B cell (primary cell): ENCODE measurements around the gene WDFY4. TPM values are rescaled to one million over a fixed set of nuclear protein-coding genes. Genes with fewer than 3 reads are reported as not detected.

Source experiments
- ATAC-seq: fragments of 200-7000 bp; cut with Tn5 transposase; one replicate; pipeline ENCODE4 v1.10.0; 2021; ENCODE audit warnings: low read depth, mild to moderate bottlenecking, moderate number of reproducible peaks, moderate library complexity
- CTCF ChIA-PET: fragments of 350-600 bp; sonication (Branson Sonifier 250); formaldehyde crosslinking; loops from one replicate; lab custom pipeline; 2021; ENCODE audit warnings: antibody characterized with exemption, inconsistent platforms; lab: Charles Lee
- POLR2A ChIA-PET: fragments of 350-600 bp; sonication (Branson Sonifier 250); formaldehyde crosslinking; loops from one replicate; lab custom pipeline; 2021; ENCODE audit warnings: antibody characterized with exemption; lab: Charles Lee
- DNase-seq: peaks from one replicate; pipeline ENCODE4 v3.0.0; 2013
- H2AFZ ChIP-seq: 2 replicates; pipeline ENCODE4 v1.6.1; 2012; ENCODE audit warnings: mild to moderate bottlenecking, low read depth, low read length; ENCODE audit not compliant: insufficient read depth, poor library complexity, severe bottlenecking
- H3K27ac ChIP-seq, 2 donors: 1 replicate in 1 of 2; 2 replicates in 1 of 2; pipeline ENCODE4 v1.5.1; 2012 to 2013; ENCODE audit warnings: low read length in 2 of 2, mild to moderate bottlenecking in 2 of 2, moderate library complexity in 1 of 2
- H3K27me3 ChIP-seq, 4 experiments: fragments of 200-600 bp in 1 of 4; sonication (generic) in 1 of 4; replicated peaks in 1 of 4; 1 replicate in 2 of 4; 2 replicates in 2 of 4; pipeline versions ENCODE4 v1.6.1 to v1.7.0; 2013 to 2016; ENCODE audit warnings: low read length in 3 of 4, mild to moderate bottlenecking in 2 of 4, mixed read lengths in 1 of 4, moderate library complexity in 1 of 4; ENCODE audit not compliant: insufficient read depth in 4 of 4, control insufficient read depth in 3 of 4; ENCODE audit errors: control extremely low read depth in 1 of 4
- H3K36me3 ChIP-seq, 2 experiments: replicated peaks in 1 of 2; 1 replicate in 1 of 2; 2 replicates in 1 of 2; pipeline versions ENCODE4 v1.6.1 to v1.7.1; 2013; ENCODE audit warnings: low read length in 1 of 2; ENCODE audit not compliant: insufficient read depth in 2 of 2, control insufficient read depth in 1 of 2; ENCODE audit errors: control extremely low read depth in 1 of 2, extremely low read depth in 1 of 2
- H3K4me1 ChIP-seq, 2 donors: fragments of 200-600 bp in 1 of 2; sonication (generic) in 1 of 2; 1 replicate in 1 of 2; 2 replicates in 1 of 2; pipeline versions ENCODE4 v1.5.1 to v1.6.1; 2013 to 2017; ENCODE audit warnings: low read length in 2 of 2; ENCODE audit not compliant: control insufficient read depth in 2 of 2, insufficient read depth in 2 of 2
- H3K4me2 ChIP-seq: replicated peaks from 2 replicates; pipeline ENCODE3; 2012; ENCODE audit warnings: mild to moderate bottlenecking, low read depth, low read length; ENCODE audit not compliant: poor library complexity, severe bottlenecking
- H3K4me3 ChIP-seq, 5 experiments: fragments of 200-600 bp in 1 of 5; sonication (generic) in 1 of 5; 1 replicate in 3 of 5; 2 replicates in 2 of 5; pipeline versions ENCODE4 v1.5.1 to v1.7.0; 2011 to 2016; ENCODE audit warnings: low read length in 4 of 5, mild to moderate bottlenecking in 4 of 5, low read depth in 2 of 5, control low read depth in 1 of 5, moderate library complexity in 1 of 5; ENCODE audit not compliant: insufficient read depth in 1 of 5; ENCODE audit errors: control extremely low read depth in 1 of 5, extremely low read depth in 1 of 5
- H3K79me2 ChIP-seq: fragments of 200-600 bp; sonication (generic); one replicate; pipeline ENCODE4 v1.6.0; 2016; ENCODE audit warnings: low read length; ENCODE audit not compliant: control insufficient read depth, insufficient read depth
- H3K9ac ChIP-seq: fragments of 200-600 bp; sonication (generic); 2 replicates; pipeline ENCODE4 v1.6.1; 2017; ENCODE audit warnings: mild to moderate bottlenecking, low read length, moderate library complexity
- H3K9me3 ChIP-seq, 3 donors: one replicate each; pipeline versions ENCODE4 v1.6.1 to v1.7.1; 2013; ENCODE audit warnings: low read length in 2 of 3; ENCODE audit not compliant: control insufficient read depth in 2 of 3, insufficient read depth in 1 of 3; ENCODE audit errors: control extremely low read depth in 1 of 3
- H4K20me1 ChIP-seq: 2 replicates; pipeline ENCODE4 v1.6.0; 2012; ENCODE audit warnings: mild to moderate bottlenecking, low read length; ENCODE audit not compliant: insufficient read depth, control insufficient read depth, poor library complexity, severe bottlenecking
- H3K27ac Mint-ChIP-seq: one replicate; pipeline ENCODE4 v1.8.0; 2021; ENCODE audit warnings: mixed read lengths
- H3K27me3 Mint-ChIP-seq: one replicate; pipeline ENCODE4 v1.8.0; 2021; ENCODE audit warnings: mixed read lengths
- H3K4me1 Mint-ChIP-seq: one replicate; pipeline ENCODE4 v1.8.0; 2021; ENCODE audit warnings: mixed read lengths
- H3K4me3 Mint-ChIP-seq: one replicate; pipeline ENCODE4 v1.8.0; 2021; ENCODE audit warnings: mixed read lengths
- H3K9me3 Mint-ChIP-seq: one replicate; pipeline ENCODE4 v1.8.0; 2022; ENCODE audit warnings: mixed read lengths; ENCODE audit not compliant: insufficient read depth
- EZH2 ChIP-seq: IDR thresholded peaks from 2 replicates; pipeline ENCODE4 v1.6.1; 2012; ENCODE audit warnings: borderline replicate concordance, low read depth, mild to moderate bottlenecking, moderate library complexity, low read length; ENCODE audit not compliant: insufficient read depth, poor library complexity, severe bottlenecking
- WGBS: methylation state at CpG from one replicate; pipeline ENCODE4 v1.1.5; 2013; ENCODE audit warnings: missing lambda C conversion rate; ENCODE audit not compliant: insufficient coverage; 5-methylcytosine and 5-hydroxymethylcytosine counted together
- intact Hi-C: fragments of 100-400 bp; cut with micrococcal nuclease; formaldehyde crosslinking; loops from one replicate; pipeline ENCODE4 v1.10.0; 2022
- polyA plus RNA-seq: library from polyadenylated mRNA; depleted of rRNA; stranded (reverse); fragments of >200 nt; gene quantifications from 2 replicates; pipeline ENCODE4 v1.2.3, GENCODE V29; 2012
- total RNA-seq, 2 donors: library from RNA; stranded (reverse); fragments of 120-200 nt in 1 of 2; gene quantifications; 1 replicate in 1 of 2; 2 replicates in 1 of 2; pipeline versions ENCODE4 v1.2.3 to v1.2.4, GENCODE V29; 2013 to 2022
- TF ChIP-seq, protein P1 (sequence below): fragments of 200-600 bp; IDR thresholded peaks from one replicate; pipeline ENCODE4 v1.8.0; 2022; ENCODE audit warnings: antibody characterized with exemption, mild to moderate bottlenecking

The WDFY4 gene
- total and polyA plus RNA-seq, 2 donors (not counting 1 experiment from before 2014, with no cell fraction given): 262 to 560 TPM

DNA sequence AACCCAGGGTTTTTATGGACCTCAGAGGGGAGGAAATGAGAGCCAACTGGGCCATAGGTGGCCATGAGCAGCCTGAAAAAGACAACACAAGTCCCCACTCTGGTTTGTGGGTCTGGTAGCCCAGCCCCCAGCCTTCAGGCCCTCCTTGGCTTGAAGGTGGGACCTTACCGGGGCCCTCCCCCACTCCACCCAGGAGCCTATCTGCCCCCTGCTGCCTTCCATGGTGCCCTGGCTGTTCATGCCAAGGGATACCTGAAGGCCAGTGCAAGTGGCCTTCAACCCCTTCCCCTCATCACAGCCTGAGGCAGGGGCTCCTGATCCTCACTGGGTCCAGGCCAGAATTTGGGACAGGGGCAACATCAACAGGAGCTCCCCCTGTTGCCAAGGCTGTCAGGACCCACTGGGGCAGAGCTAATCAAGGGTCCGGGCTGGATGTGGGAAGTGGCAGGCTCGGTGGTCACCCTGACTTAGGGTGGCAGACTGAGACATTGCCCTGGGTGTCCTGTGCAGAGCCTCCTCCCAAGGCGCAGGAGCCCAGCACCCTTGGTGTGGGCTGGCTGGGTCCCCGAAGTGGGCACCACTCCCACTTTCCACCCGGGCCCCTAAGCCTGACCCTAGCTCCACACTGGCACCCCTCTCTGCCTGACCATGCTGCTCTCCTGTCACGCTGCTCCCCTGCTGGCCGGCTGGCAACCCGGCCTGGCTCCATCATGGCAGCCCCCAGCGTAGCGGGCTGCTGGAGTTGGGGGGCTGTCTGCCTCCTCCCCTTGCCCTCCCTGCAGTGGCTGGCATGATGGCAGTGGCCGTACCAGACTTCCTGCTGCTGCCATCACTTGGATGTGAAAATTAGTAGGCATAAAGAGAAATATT lies 6.4 kb downstream of the WDFY4 start:
- peak overlapping the region; percentile 56 for H3K4me3 Mint-ChIP-seq
- H3K36me3 ChIP-seq: peaks cover 10 to 69% of the 10 kb centered on the region in 2 experiments
- no peaks in the 10 kb centered on the region for H3K9me3 ChIP-seq
- TF ChIP-seq, protein P1, sequence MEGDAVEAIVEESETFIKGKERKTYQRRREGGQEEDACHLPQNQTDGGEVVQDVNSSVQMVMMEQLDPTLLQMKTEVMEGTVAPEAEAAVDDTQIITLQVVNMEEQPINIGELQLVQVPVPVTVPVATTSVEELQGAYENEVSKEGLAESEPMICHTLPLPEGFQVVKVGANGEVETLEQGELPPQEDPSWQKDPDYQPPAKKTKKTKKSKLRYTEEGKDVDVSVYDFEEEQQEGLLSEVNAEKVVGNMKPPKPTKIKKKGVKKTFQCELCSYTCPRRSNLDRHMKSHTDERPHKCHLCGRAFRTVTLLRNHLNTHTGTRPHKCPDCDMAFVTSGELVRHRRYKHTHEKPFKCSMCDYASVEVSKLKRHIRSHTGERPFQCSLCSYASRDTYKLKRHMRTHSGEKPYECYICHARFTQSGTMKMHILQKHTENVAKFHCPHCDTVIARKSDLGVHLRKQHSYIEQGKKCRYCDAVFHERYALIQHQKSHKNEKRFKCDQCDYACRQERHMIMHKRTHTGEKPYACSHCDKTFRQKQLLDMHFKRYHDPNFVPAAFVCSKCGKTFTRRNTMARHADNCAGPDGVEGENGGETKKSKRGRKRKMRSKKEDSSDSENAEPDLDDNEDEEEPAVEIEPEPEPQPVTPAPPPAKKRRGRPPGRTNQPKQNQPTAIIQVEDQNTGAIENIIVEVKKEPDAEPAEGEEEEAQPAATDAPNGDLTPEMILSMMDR: no peak
- TF ChIP-seq EZH2: no peak
- ATAC-seq (no peak), DNase-seq (no peak)
- H3K27me3 Mint-ChIP-seq: no peaks in the 10 kb centered on the region
- peak overlapping the region; percentile 27 for H3K4me2 ChIP-seq
- no peak overlapping the region for H2AFZ ChIP-seq
- intact Hi-C loops: no loop called here
- peak overlapping the region in 1 of 2 donors; percentile 99 for H3K27ac ChIP-seq
- 88% methylated on average over 11 of the region's 12 CpGs for WGBS
- H4K20me1 ChIP-seq: peaks cover 74% of the 10 kb centered on the region
- ChIA-PET CTCF (interaction anchor here (1.1 to 15.9 kb wide), 6 partner anchors 10 to 34 kb away, joined by 3 to 521 read pairs (median 15); no protein-coding TSS in a partner anchor), POLR2A (interaction anchor here (2.2 kb wide), 1 partner anchor 20 kb away, joined by 8 read pairs; no protein-coding TSS in a partner anchor)
- no peak overlapping the region for H3K9ac ChIP-seq
- peaks cover 100% of the 10 kb centered on the region for H3K79me2 ChIP-seq
- H3K4me1 ChIP-seq: peaks cover 82 to 90% of the 10 kb centered on the region in 2 donors
- peaks cover 80% of the 10 kb centered on the region for H3K4me1 Mint-ChIP-seq
- H3K9me3 Mint-ChIP-seq: no peaks in the 10 kb centered on the region
- peak overlapping the region; percentile 82 for H3K27ac Mint-ChIP-seq
- H3K27me3 ChIP-seq: no peaks in the 10 kb centered on the region
- H3K4me3 ChIP-seq: no peak overlapping the region
